ENCODE data around the gene KIAA0513. TPM values are rescaled to one million over a fixed set of nuclear protein-coding genes. Genes with fewer than 3 reads are reported as not detected.

Gene KIAA0513
- total RNA-seq, 1 experiment from 2014 or later, result 8.7 TPM

- intact Hi-C loops (cut with micrococcal nuclease; ENCODE audit: unreplicated experiment), result no loop called here
- BruUV-seq (replicated peaks), result no TSS peak
- H3K27me3 ChIP-seq (ENCODE audit: control insufficient read depth, insufficient read depth, low read length), result no peaks in the 10 kb centered on the region
- ChIA-PET POLR2A (no interaction called here), CTCF (no interaction called here)
- H3K27ac ChIP-seq (ENCODE audit: low read length), result no peak overlapping the region
- no peaks in the 10 kb centered on the region for H3K4me1 ChIP-seq (ENCODE audit: control insufficient read depth, insufficient read depth, low read length)
- no peaks in the 10 kb centered on the region for H3K9me3 ChIP-seq (ENCODE audit: control insufficient read depth, insufficient read depth, low read depth, low read length)
- no peak for ATAC-seq
- no peaks in the 10 kb centered on the region for H3K36me3 ChIP-seq (ENCODE audit: control insufficient read depth, insufficient read depth, low read length)
- no peak for TF ChIP-seq CTCF (IDR thresholded peaks at IDR 0.05)
- no peak for TF ChIP-seq REST (IDR thresholded peaks at IDR 0.05; ENCODE audit: insufficient read depth in 1 of 2, low read depth in 2 of 2, low read length in 1 of 2)
- TF ChIP-seq SIN3A (IDR thresholded peaks at IDR 0.05; ENCODE audit: borderline replicate concordance, insufficient read depth, low read depth, low read length), result no peak
- TF ChIP-seq TCF7L2 (IDR thresholded peaks at IDR 0.05; ENCODE audit: low read depth, low read length), result no peak
- no peak for TF ChIP-seq POLR2AphosphoS5 (IDR thresholded peaks at IDR 0.05; ENCODE audit: low read depth, low read length)
- no peak overlapping the region for H3K4me3 ChIP-seq (ENCODE audit: low read depth in 2 of 2, low read length in 2 of 2)
- no peak for DNase-seq (ENCODE audit: low read depth, low spot score)
- in situ Hi-C loops (cut with HindIII; ENCODE audit: low pct_unique_long_range_greater_than_20kb, low sequenced_read_pairs), result no loop called here
These were observed 49.4 kb downstream of the KIAA0513 start for GRCh38 chr16:85077039-85077438.

GRCh38 chr16:85077576-85078125 lies 50.1 kb downstream of the KIAA0513 start:
- Histone ChIP-seq H3K36me3 (ENCODE audit: control insufficient read depth, insufficient read depth, low read length) (no peaks in the 10 kb centered on the region), H3K9me3 (ENCODE audit: control insufficient read depth, insufficient read depth, low read depth, low read length) (no peaks in the 10 kb centered on the region), H3K4me1 (ENCODE audit: control insufficient read depth, insufficient read depth, low read length) (no peaks in the 10 kb centered on the region), H3K4me3 (ENCODE audit: low read depth in 2 of 2, low read length in 2 of 2) (no peak overlapping the region), H3K27ac (ENCODE audit: low read length) (no peak overlapping the region), H3K27me3 (ENCODE audit: control insufficient read depth, insufficient read depth, low read length) (no peaks in the 10 kb centered on the region)
- POLR2A ChIA-PET, result no interaction called here
- ATAC-seq (no peak), DNase-seq (ENCODE audit: low read depth, low spot score) (no peak)
- BruUV-seq (replicated peaks), result no TSS peak
- in situ Hi-C loops (cut with HindIII; ENCODE audit: low pct_unique_long_range_greater_than_20kb, low sequenced_read_pairs), result no loop called here
- TF ChIP-seq TCF7L2 (IDR thresholded peaks at IDR 0.05; ENCODE audit: low read depth, low read length), result no peak
- no peak for TF ChIP-seq CTCF (IDR thresholded peaks at IDR 0.05)
- no peak for TF ChIP-seq REST (IDR thresholded peaks at IDR 0.05; ENCODE audit: insufficient read depth in 1 of 2, low read depth in 2 of 2, low read length in 1 of 2)
- TF ChIP-seq POLR2AphosphoS5 (IDR thresholded peaks at IDR 0.05; ENCODE audit: low read depth, low read length), result no peak
- no peak for TF ChIP-seq SIN3A (IDR thresholded peaks at IDR 0.05; ENCODE audit: borderline replicate concordance, insufficient read depth, low read depth, low read length)
- CTCF ChIA-PET, result no interaction called here
- intact Hi-C loops (cut with micrococcal nuclease; ENCODE audit: unreplicated experiment), result no loop called here
